Dedifferentiated amniotic fluid mesenchymal stem cell (primary cell): ENCODE results near the gene NAIF1.
"Not testable (repeated sequence)": the region's sequence is repeated elsewhere in the genome, so short reads cannot be mapped to it uniquely, and the experiment has no call there.

Source experiments
- DNase-seq: peaks from one replicate; pipeline ENCODE4 v3.0.0-alpha.2; 2016; ENCODE audit errors: extremely low spot score

NAIF1 gene

DNA sequence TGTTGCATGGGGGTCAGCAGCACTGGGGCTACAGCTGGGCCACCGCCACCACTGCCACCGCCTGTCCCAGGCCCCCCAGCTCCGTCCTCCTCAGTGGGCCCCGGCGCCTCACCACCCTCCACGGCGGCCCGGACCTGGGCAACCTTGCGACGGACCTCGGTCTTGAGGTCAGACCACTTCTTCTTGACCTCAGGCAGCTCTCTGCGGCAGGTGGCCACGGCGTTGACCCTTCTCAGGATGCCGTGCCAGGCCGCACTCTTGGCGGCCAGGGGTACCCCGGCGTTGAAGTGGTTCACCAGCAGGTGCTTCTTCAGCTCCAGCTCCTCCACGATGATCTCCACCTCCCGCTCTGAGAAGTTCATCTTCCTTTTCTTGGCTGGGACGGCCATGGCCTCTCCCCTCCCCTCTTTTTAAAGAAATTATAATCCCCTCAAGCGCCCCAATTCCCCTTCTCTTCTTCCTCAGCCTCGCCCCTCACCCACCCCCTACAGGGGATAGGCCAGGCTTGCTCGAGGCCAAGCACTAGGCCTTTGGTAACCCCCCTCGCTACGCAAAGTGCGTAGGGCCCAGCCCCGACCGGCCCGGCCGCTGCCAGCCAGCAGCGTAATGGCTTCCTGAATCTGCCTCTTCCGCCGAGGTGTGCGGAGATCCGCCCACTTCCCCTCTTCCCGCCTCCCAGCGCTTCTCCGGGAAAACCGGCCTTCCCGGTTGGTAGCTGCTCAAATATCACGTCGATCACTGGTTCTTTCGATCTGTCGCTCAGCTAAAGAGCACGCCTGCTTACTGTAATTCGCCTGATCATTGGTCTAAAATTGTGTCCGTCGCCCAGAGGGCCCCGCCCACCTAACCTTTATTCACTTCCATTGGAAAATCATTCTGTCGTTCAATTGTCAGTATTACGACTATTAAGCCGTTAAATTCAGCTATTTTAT, at the start of gene NAIF1:
Gene NAIF1, minus strand, starts transcription at position 608 of the 932 bp plus-strand sequence. Its CDS starts 219 bp downstream, at position 389.
- DNase-seq: peak; percentile 100

DNA sequence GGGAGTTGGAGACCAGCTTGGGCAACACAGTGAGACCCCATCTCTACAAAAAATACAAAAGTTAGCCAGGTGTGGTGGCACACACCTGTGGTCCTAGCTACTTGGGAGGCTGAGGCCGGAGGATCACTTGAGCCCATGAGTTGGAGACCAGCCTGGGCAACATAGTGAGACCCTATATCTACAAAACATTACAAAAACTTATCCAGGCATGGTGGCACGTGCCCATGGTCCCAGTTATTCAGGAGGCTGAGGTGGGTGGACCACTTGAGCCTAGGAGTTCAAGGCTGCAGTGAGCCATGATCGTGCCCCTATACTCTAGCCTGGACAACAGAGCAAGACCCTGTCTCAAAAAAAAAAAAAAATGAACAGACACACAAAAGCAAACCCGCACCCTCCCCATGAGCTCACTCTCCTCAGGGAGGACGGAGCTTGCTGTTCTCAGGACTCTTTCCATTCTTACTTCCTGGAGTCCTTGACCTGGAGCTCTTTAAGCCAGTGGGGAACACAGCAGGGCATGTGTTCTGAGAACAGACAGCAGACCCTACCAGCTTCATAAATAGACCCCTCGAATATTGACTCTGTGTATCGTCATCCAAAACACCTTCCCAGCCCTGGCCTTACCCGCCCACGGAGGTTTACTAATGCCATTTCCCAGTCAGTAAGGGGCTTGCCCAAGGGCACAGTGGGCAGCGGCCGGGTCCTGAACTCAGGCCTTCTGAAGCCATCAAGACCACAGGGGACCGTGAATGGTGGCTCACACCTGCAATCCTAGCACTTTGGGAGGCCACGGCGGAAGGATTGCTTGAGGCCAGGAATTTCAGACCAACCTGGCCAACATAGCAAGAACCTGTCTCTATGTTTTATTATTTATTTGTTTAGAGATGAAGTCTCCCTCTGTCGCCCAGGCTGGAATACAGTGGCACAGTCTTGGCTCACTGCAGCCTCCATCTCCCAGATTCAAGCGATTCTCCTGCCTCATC, 49.3 kb upstream of the NAIF1 start:
- no peak for DNase-seq

- no peak for DNase-seq
Observed at GRCh38 chr9:128115187-128116103, 48.3 kb upstream of the NAIF1 start.

GRCh38 chr9:128114326-128115186, 47.4 kb upstream of the NAIF1 start:
- no peak for DNase-seq

DNA sequence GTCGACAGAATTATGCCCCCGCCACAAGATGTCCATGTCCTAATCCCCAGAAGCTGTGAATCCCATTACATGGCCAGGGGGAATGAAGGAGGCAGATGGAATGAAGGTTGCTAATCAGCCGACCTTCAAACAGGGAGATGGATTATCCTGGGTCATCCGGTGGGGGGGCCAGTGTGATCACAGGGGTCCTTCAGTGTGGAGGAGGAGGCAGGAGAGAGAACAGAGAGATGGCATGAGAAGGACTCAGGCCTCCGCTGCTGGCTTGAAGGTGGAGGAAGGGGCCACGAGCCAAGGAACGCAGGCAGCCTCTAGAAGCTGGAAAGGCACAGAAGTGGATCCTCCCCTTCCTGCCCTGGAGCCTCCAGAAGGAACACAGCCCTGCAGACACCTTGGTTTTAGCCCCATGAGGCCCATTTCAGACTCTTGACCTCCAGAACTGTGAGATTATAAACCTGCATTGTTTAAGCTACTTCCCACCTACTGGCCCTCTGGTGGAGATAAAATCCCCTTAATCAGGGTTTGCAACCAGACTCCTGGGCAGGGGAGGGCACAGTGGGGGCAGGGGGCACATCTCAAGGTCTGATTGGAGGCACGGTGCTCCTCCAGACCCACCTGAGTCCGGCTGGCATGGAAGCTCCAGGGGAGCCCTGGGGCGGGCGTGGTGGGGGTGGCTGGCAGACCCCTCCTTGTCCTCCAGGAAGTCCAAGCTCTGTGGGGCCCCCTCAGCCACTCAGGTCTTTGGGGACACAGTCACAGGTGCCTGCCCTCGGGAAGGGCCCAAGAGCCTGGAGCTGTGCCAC, 46.6 kb upstream of the NAIF1 start:
- DNase-seq: no peak

DNA sequence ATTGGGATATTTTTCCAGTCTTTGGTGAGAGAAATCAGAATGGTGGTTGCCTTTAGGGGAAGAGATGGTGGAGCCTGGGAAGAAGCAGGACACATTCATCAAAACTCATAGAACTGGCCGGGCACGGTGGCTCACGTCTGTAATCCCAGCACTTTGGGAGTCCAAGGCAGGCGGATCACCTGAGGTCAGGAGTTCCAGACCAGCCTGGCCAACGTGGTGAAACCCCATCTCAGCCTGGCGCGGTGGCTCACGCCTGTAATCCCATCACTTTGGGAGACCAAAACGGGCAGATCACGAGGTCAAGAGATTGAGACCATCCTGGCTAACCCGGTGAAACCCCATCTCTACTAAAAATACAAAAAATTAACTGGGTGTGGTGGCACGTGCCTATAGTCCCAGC, 44.6 kb upstream of the NAIF1 start:
- not testable (repeated sequence) for DNase-seq

- no peak for DNase-seq
Observed at GRCh38 chr9:128109050-128109709, 42.1 kb upstream of the NAIF1 start.

GRCh38 chr9:128108269-128109049, 41.3 kb upstream of the NAIF1 start:
- DNase-seq: no peak

DNA sequence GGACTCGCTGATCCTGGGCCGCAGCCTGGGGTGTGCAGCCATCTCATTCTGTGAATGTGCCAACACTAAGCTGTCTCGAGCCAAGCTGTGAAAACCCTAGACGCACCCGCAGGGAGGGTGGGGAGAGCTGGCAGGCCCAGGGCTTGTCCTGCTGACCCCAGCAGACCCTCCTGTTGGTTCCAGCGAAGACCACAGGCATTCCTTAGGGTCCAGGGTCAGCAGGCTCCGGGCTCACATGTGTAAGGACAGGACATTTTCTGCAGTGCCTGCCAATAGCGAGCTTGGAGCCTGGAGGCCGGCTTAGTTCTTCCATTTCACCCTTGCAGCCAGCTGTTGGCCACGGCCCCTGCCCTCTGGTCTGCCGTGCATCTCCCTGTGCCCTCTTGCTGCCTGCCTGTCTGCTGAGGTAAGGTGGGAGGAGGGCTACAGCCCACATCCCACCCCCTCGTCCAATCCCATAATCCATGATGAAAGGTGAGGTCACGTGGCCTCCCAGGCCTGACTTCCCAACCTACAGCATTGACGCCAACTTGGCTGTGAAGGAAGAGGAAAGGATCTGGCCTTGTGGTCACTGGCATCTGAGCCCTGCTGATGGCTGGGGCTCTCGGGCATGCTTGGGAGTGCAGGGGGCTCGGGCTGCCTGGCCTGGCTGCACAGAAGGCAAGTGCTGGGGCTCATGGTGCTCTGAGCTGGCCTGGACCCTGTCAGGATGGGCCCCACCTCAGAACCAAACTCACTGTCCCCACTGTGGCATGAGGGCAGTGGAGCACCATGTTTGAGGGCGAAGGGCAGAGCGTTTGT, 40.5 kb upstream of the NAIF1 start:
- no peak for DNase-seq

DNA sequence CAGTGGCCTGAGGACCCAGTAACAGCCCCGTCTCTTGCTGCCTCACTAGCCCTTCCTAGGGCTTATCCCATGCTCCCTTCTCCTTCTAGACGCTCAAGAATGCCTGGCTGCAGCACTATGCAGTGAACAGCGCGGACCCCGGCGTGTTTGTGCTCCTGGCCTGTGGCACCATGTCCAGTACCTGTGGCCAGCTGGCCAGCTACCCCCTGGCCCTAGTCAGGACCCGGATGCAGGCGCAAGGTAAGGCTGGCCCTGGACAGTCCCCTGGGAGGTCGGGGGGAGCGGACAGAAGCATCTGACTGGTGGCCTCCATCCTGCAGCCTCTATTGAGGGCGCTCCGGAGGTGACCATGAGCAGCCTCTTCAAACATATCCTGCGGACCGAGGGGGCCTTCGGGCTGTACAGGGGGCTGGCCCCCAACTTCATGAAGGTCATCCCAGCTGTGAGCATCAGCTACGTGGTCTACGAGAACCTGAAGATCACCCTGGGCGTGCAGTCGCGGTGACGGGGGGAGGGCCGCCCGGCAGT, 39.9 kb upstream of the NAIF1 start:
- no peak for DNase-seq

DNA sequence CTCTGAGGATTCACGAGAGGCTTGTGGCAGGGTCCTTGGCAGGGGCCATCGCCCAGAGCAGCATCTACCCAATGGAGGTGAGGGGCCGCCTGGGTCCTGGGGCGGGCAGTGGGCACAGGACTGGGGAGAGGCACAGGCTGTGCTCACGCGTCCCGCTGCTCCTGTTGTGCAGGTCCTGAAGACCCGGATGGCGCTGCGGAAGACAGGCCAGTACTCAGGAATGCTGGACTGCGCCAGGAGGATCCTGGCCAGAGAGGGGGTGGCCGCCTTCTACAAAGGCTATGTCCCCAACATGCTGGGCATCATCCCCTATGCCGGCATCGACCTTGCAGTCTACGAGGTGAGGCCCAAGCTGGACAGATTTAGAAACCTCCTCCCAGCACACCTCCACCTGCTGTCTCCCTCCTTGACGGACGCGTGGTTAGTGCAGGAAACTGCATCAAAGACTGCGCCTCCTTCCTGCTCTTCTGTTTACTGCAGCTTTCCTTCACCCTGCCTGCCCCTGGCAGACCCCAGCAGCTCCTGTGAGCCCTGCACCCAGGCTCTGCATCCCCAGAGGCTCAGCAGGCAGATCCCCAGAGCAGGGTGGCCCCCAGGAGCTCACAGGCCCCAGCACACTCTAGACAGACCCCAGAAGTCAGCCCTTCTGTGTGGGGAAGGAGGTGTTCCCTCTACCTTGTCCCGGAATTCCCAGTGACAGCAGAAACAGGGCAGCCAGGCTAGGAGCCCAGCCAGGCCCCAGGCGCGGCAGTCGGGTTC, 39.2 kb upstream of the NAIF1 start:
- no peak for DNase-seq

DNA sequence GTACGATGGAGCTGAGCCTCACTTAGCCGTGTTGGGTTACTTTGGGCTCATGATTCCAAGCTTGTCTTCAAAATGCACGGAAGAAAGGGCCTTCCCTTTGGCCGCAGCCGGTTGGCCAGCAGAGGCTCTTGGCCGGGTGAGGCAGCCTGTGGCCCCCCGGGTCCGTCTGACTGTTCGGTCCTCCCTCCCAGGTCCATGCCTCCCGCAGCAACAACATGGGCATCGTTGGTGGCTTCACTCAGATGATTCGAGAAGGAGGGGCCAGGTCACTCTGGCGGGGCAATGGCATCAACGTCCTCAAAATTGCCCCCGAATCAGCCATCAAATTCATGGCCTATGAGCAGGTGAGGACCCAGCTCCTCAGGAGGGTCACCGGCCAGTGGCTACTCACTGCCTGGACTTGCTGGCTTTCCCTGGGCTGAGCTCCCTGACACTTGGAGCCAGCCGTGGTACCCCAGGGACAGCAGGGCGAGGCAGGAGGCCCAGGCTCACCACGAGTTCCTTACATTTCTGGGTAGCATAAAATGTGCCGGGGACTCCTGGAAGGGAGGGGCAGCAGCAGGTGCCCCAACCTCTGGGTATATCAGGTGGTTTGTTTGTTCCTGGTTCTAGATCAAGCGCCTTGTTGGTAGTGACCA, 38.5 kb upstream of the NAIF1 start:
- DNase-seq: no peak

DNA sequence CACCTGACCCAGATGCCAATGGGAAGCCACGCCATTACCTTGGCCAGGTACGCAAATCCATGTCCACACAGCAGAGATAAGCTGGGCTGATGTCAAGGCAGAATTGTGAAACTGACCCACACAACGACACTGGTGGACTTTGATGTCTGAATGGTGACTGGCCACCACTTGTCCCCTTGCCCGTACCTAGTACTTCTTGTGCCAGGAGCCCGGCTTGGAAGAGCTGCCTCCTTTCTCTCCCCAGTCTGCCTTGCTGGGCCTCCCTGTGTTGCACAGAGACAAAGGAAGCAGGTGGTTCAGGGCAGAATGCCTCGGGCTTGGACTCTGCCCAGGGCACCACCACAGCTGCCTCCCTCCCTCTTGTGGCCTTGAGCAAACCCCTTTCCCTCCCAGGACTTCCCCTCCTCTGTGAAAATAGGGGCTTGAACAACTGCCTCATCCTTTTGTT, 37.1 kb upstream of the NAIF1 start:
- DNase-seq: no peak

- DNase-seq: no peak
Observed at GRCh38 chr9:128103589-128103962, 36.5 kb upstream of the NAIF1 start.

DNA sequence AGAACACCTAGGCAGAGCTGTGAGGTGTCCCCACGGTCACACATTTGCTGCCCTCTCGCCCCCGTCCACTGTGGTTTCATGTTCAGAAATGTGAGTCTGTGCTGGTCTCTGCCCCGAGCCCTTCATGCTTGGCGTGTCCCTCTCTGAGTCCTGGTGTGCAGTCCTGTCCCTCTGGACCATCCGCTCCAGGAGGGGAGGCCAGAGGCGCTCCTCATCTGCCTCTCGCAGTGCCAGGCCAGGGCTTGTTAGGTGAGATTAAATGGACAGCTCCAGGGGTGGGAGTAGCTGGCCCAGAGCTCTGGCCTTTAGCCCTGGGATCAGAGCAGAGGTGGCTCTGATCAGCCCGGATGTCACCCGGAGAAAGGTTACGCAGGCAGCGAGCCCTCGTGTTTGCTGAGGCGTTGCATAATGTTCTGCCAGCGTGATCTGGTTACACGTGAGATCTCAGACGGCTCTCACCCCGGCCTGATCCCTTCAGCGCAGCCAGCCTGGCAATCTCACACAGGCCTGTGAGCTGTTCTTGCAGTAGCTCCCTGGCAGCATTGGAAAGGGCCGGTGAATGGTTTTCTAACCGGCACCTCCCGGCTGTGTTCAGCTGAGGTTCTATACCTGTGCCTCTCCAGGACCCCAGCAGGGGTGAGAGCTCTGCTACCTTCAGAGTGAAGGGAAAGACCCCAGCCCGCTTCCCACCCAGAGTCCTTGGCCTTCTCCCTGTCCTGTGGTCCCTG, 35.9 kb upstream of the NAIF1 start:
- no peak for DNase-seq
